K562 (cell line): ENCODE measurements around the gene MARCKSL1. TPM values are rescaled to one million over a fixed set of nuclear protein-coding genes. Genes with fewer than 3 reads are reported as not detected.

ENCODE experiments used
- ATAC-seq: fragments of 200-7000 bp; cut with Tn5 transposase; 3 replicates; pipeline ENCODE4 v1.9.1; 2020; ENCODE audit warnings: moderate library complexity
- BruUV-seq: library from RNA; stranded (reverse); fragments of 400-500 nt; replicated peaks from 2 replicates; lab custom pipeline; 2021; lab: Mats Ljungman, UMichigan
- CTCF ChIA-PET: fragments of 300-600 bp; formaldehyde crosslinking; extraction: SDS; loops from one replicate; lab custom pipeline; 2021; ENCODE audit warnings: low intra/inter-chr PET ratio; lab: Yijun Ruan, JAX
- POLR2A ChIA-PET: fragments of 300-600, 350-650 bp; sonication (Branson Sonifier 250); formaldehyde crosslinking; extraction: SDS; loops from one replicate; lab custom pipeline; 2021; ENCODE audit warnings: antibody characterized with exemption, inconsistent platforms; lab: Yijun Ruan, JAX
- DNase-seq, 4 experiments: peaks; one replicate each; pipeline versions ENCODE4 v3.0.0 to v3.0.0-alpha.2; 2011 to 2018; ENCODE audit warnings: low spot score in 3 of 4, mixed read lengths in 3 of 4; ENCODE audit errors: extremely low read depth in 1 of 4
- FAIRE-seq: peaks from 2 replicates; lab custom pipeline; 2011; peaks lifted over from hg19 to GRCh38; lab: Jason Lieb, UNC
- H2AFZ ChIP-seq: 2 replicates; pipeline ENCODE4 v1.6.0; 2011; ENCODE audit warnings: low read depth, low read length, control low read depth, inconsistent platforms
- H3K27ac ChIP-seq: fragments of 200-600 bp; 3 replicates; pipeline ENCODE4 v1.8.0; 2011; ENCODE audit warnings: low read depth, mild to moderate bottlenecking, control low read depth, inconsistent platforms, low read length, moderate library complexity, mixed read lengths; ENCODE audit errors: extremely low read depth
- H3K27me3 ChIP-seq, 2 experiments: fragments of 300-600 bp in 1 of 2; 2 replicates in 1 of 2; 3 replicates in 1 of 2; pipeline versions ENCODE4 v1.6.0 to v1.8.0; 2011; ENCODE audit warnings: inconsistent platforms in 2 of 2, low read length in 2 of 2, mild to moderate bottlenecking in 1 of 2, mixed read lengths in 1 of 2, moderate library complexity in 1 of 2; ENCODE audit not compliant: control insufficient read depth in 2 of 2, insufficient read depth in 2 of 2
- H3K36me3 ChIP-seq: fragments of 300-600 bp; 3 replicates; pipeline ENCODE4 v1.8.0; 2011; ENCODE audit warnings: mild to moderate bottlenecking, low read length, inconsistent platforms; ENCODE audit not compliant: control insufficient read depth, insufficient read depth
- H3K4me1 ChIP-seq, 2 experiments: fragments of 200-600 bp in 1 of 2; replicated peaks in 1 of 2; 2 replicates in 1 of 2; 3 replicates in 1 of 2; pipeline versions ENCODE4 v1.5.1 to v1.8.0; 2011; ENCODE audit warnings: inconsistent platforms in 2 of 2, low read length in 2 of 2, mild to moderate bottlenecking in 1 of 2, mixed read lengths in 1 of 2, moderate library complexity in 1 of 2; ENCODE audit not compliant: control insufficient read depth in 2 of 2, insufficient read depth in 2 of 2
- H3K4me2 ChIP-seq: 2 replicates; pipeline ENCODE4 v1.6.1; 2011; ENCODE audit warnings: low read length, control low read depth, inconsistent platforms, mixed read lengths; ENCODE audit not compliant: insufficient read depth
- H3K4me3 ChIP-seq: fragments of 200-600 bp; sonication (generic), shearing (Covaris generic); 2 replicates; pipeline ENCODE4 v1.5.1; 2016; ENCODE audit warnings: control low read depth, inconsistent platforms
- H3K79me2 ChIP-seq: fragments of 200-600 bp; 3 replicates; pipeline ENCODE4 v1.8.0; 2011; ENCODE audit warnings: low read length, inconsistent platforms; ENCODE audit not compliant: control insufficient read depth, insufficient read depth
- H3K9ac ChIP-seq, 2 experiments: 2 replicates each; pipeline versions ENCODE4 v1.6.0 to v1.6.1; 2011; ENCODE audit warnings: low read depth in 2 of 2, low read length in 2 of 2, control low read depth in 1 of 2, inconsistent platforms in 1 of 2, mild to moderate bottlenecking in 1 of 2, mixed read lengths in 1 of 2; ENCODE audit not compliant: insufficient read depth in 1 of 2
- H3K9me1 ChIP-seq: one replicate; pipeline ENCODE4 v1.6.0; 2011; ENCODE audit warnings: inconsistent platforms, mild to moderate bottlenecking, low read length, moderate library complexity; ENCODE audit not compliant: control insufficient read depth, insufficient read depth
- H3K9me3 ChIP-seq: replicated peaks from 2 replicates; pipeline ENCODE4 v1.5.1; 2011; ENCODE audit warnings: low read depth, low read length, inconsistent platforms; ENCODE audit not compliant: control insufficient read depth, insufficient read depth
- H4K20me1 ChIP-seq: replicated peaks from 2 replicates; pipeline ENCODE4 v1.6.1; 2011; ENCODE audit warnings: low read length, inconsistent platforms, mixed read lengths; ENCODE audit not compliant: control insufficient read depth, insufficient read depth
- CBX8 ChIP-seq: fragments of 200-600 bp; sonication (generic); IDR thresholded peaks from 2 replicates; pipeline ENCODE4 v1.6.1; 2012; ENCODE audit warnings: borderline replicate concordance, mixed run types, low read depth, mild to moderate bottlenecking, moderate library complexity, mixed read lengths, low read length, control low read depth, inconsistent platforms; ENCODE audit not compliant: poor library complexity, severe bottlenecking; ENCODE audit errors: extremely low read depth
- CHAMP1 ChIP-seq: fragments of 450-650 bp; IDR thresholded peaks from 2 replicates; pipeline ENCODE4 v1.6.1; 2016; ENCODE audit warnings: mild to moderate bottlenecking
- COPS2 ChIP-seq: fragments of 450-650 bp; conservative IDR thresholded peaks from 2 replicates; pipeline ENCODE4 v1.6.1; 2016; ENCODE audit warnings: mild to moderate bottlenecking, moderate library complexity
- ELF4 ChIP-seq: fragments of 450-650 bp; formaldehyde crosslinking; IDR thresholded peaks from 2 replicates; pipeline ENCODE4 v1.4.0; 2022; ENCODE audit warnings: missing genetic modification characterization
- GTF2A2 ChIP-seq: IDR thresholded peaks from 2 replicates; pipeline ENCODE4 v1.6.1; 2016; ENCODE audit warnings: mild to moderate bottlenecking, missing genetic modification characterization, missing compliant biosample characterization
- HNRNPK ChIP-seq: fragments of 200-400 bp; formaldehyde crosslinking; IDR thresholded peaks from one replicate; pipeline ENCODE4 v1.6.1; 2018; ENCODE audit warnings: mild to moderate bottlenecking, low read depth, low read length; ENCODE audit not compliant: poor library complexity, severe bottlenecking
- IRF2 ChIP-seq: sonication (generic); formaldehyde crosslinking; IDR thresholded peaks from 2 replicates; pipeline ENCODE4 v1.8.1; 2022; ENCODE audit warnings: mild to moderate bottlenecking, missing genetic modification reagents
- NFIC ChIP-seq: fragments of 450-650 bp; IDR thresholded peaks from 2 replicates; pipeline ENCODE4 v1.6.1; 2017; ENCODE audit warnings: mild to moderate bottlenecking, inconsistent platforms
- POLR2A ChIP-seq: fragments of 450-650 bp; conservative IDR thresholded peaks from 2 replicates; pipeline ENCODE4 v1.6.1; 2016
- PTBP1 ChIP-seq: fragments of 200-400 bp; formaldehyde crosslinking; IDR thresholded peaks from 2 replicates; pipeline ENCODE4 v1.6.1; 2017; ENCODE audit warnings: low read depth, low read length
- RFX1 ChIP-seq: fragments of 450-650 bp; IDR thresholded peaks from 2 replicates; pipeline ENCODE4 v1.6.1; 2016; ENCODE audit warnings: mild to moderate bottlenecking, moderate library complexity
- TGIF2 ChIP-seq: sonication (generic); formaldehyde crosslinking; IDR thresholded peaks from 2 replicates; pipeline ENCODE4 v1.8.1; 2022; ENCODE audit warnings: mild to moderate bottlenecking, missing genetic modification reagents, moderate library complexity
- ZNF174 ChIP-seq: fragments of 250-450 bp; sonication (Bioruptor Pico); IDR thresholded peaks from 2 replicates; pipeline ENCODE4 v1.4.0; 2020; ENCODE audit warnings: mild to moderate bottlenecking
- ZNF324 ChIP-seq: fragments of 250-450 bp; sonication (Bioruptor Pico); IDR thresholded peaks from 2 replicates; pipeline ENCODE4 v1.4.0; 2020; ENCODE audit warnings: mild to moderate bottlenecking
- ZNF384 ChIP-seq: IDR thresholded peaks from 2 replicates; pipeline ENCODE4 v1.6.1; 2012; ENCODE audit warnings: low read depth, low read length, improper control_type of control experiment
- ZNF436 ChIP-seq: fragments of 250-450, 450-650 bp; sonication (Bioruptor Pico); formaldehyde crosslinking; IDR thresholded peaks from 2 replicates; pipeline ENCODE4 v1.7.0; 2020; ENCODE audit warnings: mild to moderate bottlenecking
- WGBS: fragments of 100-300 bp; shearing (Covaris generic); methylation state at CpG from one replicate; pipeline ENCODE4 v1.1.6; 2016; ENCODE audit warnings: low coverage, mixed read lengths; ENCODE audit not compliant: insufficient coverage; ENCODE audit errors: missing lambda C conversion rate; 5-methylcytosine and 5-hydroxymethylcytosine counted together
- in situ Hi-C: fragments of 300-500 bp; cut with MboI; formaldehyde crosslinking; loops from 4 replicates; pipeline ENCODE4 v1.15.0; 2018; ENCODE audit warnings: inconsistent platforms, mixed read lengths
- intact Hi-C: fragments of 100-400 bp; cut with micrococcal nuclease; formaldehyde crosslinking; loops from 2 replicates; pipeline ENCODE4 v1.14.2; 2022
- polyA plus RNA-seq, 8 experiments: library from polyadenylated mRNA; depleted of rRNA in 4 of 8; stranded (reverse) in 5 of 8; unstranded in 3 of 8; fragments of >200 nt; fragmentation: Nextera tagmentation in 2 of 8; fragmentation: Illumina TruSeq in 1 of 8; extraction: Ambion mirVana in 2 of 8; extraction: Trizol in 1 of 8; gene quantifications; 2 replicates each; pipeline versions ENCODE4 v1.2.1 to v1.2.3, GENCODE V29; 2011 to 2014; ENCODE audit warnings: inconsistent platforms in 1 of 8, missing spikeins in 1 of 8
- total RNA-seq, 7 experiments: library from RNA; depleted of rRNA in 6 of 7; stranded (reverse); fragments of >200 nt in 6 of 7; fragmentation: Illumina TruSeq in 2 of 7; extraction: Trizol in 2 of 7; gene quantifications; 2 replicates each; pipeline versions ENCODE4 v1.2.1 to v1.2.3, GENCODE V29; 2011 to 2021; ENCODE audit warnings: low replicate concordance in 1 of 7

MARCKSL1 gene
- total and polyA plus RNA-seq, 9 of the 15 experiments (the other 6 are each of a cell fraction or from before 2014, with no cell fraction given) = 14.7 to 325 (median 155) TPM

DNA sequence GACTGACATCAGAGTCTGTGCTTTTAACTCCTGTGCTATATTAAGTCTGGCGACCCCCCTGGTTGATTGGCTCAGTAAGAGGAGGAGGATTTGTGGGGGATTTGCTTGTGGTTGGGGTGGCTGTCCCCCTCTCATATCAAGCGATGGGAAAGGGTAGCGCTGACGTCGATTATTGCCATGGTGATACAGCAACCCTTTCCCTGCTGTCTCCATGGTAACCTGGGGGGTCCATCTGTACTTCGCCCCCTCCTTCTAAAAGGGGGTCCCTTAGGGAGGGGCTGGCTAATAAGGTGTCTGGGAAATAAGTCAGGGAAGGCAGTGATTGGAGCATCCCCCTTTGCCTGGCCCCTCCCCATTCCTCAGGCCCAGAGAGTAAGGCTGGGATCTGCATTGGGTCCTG lies 21.6 kb upstream of the MARCKSL1 start:
- Histone ChIP-seq H4K20me1 (0 out of 2 replicates have a peak, but pooled peaks cover 6% of the 10 kb centered on the region), H3K4me3 (no peak overlapping the region), H3K36me3 (peaks cover 25% of the 10 kb centered on the region; the same call in 2 of the 3 replicates), H2AFZ (no peak overlapping the region), H3K9ac (no peak overlapping the region), H3K27me3 (no peaks in the 10 kb centered on the region), H3K4me2 (no peak overlapping the region), H3K27ac (no peak overlapping the region), H3K9me1 (no peaks in the 10 kb centered on the region), H3K4me1 (peaks cover 17 to 21% of the 10 kb centered on the region in 2 experiments), H3K79me2 (peaks cover under 1% of the 10 kb centered on the region; the same call in 1 of the 3 replicates), H3K9me3 (no peaks in the 10 kb centered on the region)
- FAIRE-seq (no peak), DNase-seq (peak in 1 of 4 experiments; percentile 18), ATAC-seq (no peak)
- POLR2A ChIA-PET = interaction anchor here (0.6 to 2.8 kb wide), 6 partner anchors 10 to 102 kb away, joined by 3 to 14 read pairs (median 4); no protein-coding TSS in a partner anchor
- CTCF ChIA-PET = no interaction called here
- in situ Hi-C loops (no loop called here), intact Hi-C loops (no loop called here)
- BruUV-seq = no TSS peak
- WGBS = 44% methylated on average over 6 of the region's 6 CpGs
- TF ChIP-seq GTF2A2 (tag) (no peak), RFX1 (peak; percentile 86), IRF2 (CRISPR knock-in tag) (no peak)
- TF ChIP-seq, all 486 proteins: peak for 1

- CTCF ChIA-PET = no interaction called here
- Histone ChIP-seq H3K36me3 (peaks cover 20% of the 10 kb centered on the region; the same call in 2 of the 3 replicates), H3K27ac (no peak overlapping the region), H3K9me1 (no peaks in the 10 kb centered on the region), H3K4me2 (no peak overlapping the region), H3K79me2 (peaks cover 12% of the 10 kb centered on the region; the same call in 2 of the 3 replicates), H3K9ac (no peak overlapping the region), H3K4me1 (peaks cover 23 to 32% of the 10 kb centered on the region in 2 experiments), H3K4me3 (no peak overlapping the region), H4K20me1 (0 out of 2 replicates have a peak, but pooled peaks cover 6% of the 10 kb centered on the region), H2AFZ (no peak overlapping the region), H3K27me3 (no peaks in the 10 kb centered on the region), H3K9me3 (no peaks in the 10 kb centered on the region)
- BruUV-seq = no TSS peak
- DNase-seq = no peak
- POLR2A ChIA-PET = no interaction called here
- WGBS = 79% methylated on average over 1 of the region's 1 CpG
- no peak for FAIRE-seq
- no peak for ATAC-seq
- intact Hi-C loops = no loop called here
- in situ Hi-C loops = no loop called here
- peak; percentile 12; the same call in 1 of the 2 replicates for TF ChIP-seq POLR2A
- TF ChIP-seq ZNF174 (CRISPR knock-in tag) = no peak
- TF ChIP-seq ELF4 (CRISPR knock-in tag) = 0 out of 2 replicates have a peak, but pooled peaks have one; percentile 9
- TF ChIP-seq ZNF384 = no peak
- TF ChIP-seq HNRNPK = no peak
- no peak for TF ChIP-seq ZNF436 (CRISPR knock-in tag)
- TF ChIP-seq TGIF2 (CRISPR knock-in tag) = no peak
- TF ChIP-seq NFIC = no peak
- no peak for TF ChIP-seq COPS2
- no peak for TF ChIP-seq CBX8
- no peak for TF ChIP-seq ZNF324 (CRISPR knock-in tag)
- 0 out of 2 replicates have a peak, but pooled peaks have one; percentile 17 for TF ChIP-seq PTBP1
- TF ChIP-seq CHAMP1 = no peak
Measured at GRCh38 chr1:32356478-32356877, 20.4 kb upstream of the MARCKSL1 start.
